NT2/D1 (cell line): ENCODE measurements around the gene PPP3CA.

Experiments
- DNase-seq: peaks from one replicate; pipeline ENCODE4 v3.0.0-alpha.2; 2011; ENCODE audit warnings: low read depth, low spot score
- H3K27me3 ChIP-seq: 2 replicates; pipeline ENCODE4 v1.6.0; 2011; ENCODE audit warnings: mild to moderate bottlenecking; ENCODE audit not compliant: insufficient read length, insufficient read depth
- H3K36me3 ChIP-seq: 2 replicates; pipeline ENCODE4 v1.6.1; 2011; ENCODE audit warnings: mild to moderate bottlenecking, low read length, mixed read lengths; ENCODE audit not compliant: insufficient read depth, insufficient read length
- H3K4me1 ChIP-seq: 2 replicates; pipeline ENCODE4 v1.5.1; 2011; ENCODE audit not compliant: insufficient read depth, insufficient read length
- H3K4me3 ChIP-seq: 2 replicates; pipeline ENCODE4 v1.5.1; 2011; ENCODE audit warnings: low read depth; ENCODE audit not compliant: insufficient read length
- H3K9ac ChIP-seq: 2 replicates; pipeline ENCODE4 v1.6.0; 2011; ENCODE audit warnings: low read depth; ENCODE audit not compliant: insufficient read length
- H3K9me3 ChIP-seq: 2 replicates; pipeline ENCODE4 v1.5.1; 2011; ENCODE audit warnings: mild to moderate bottlenecking, low read length; ENCODE audit not compliant: insufficient read depth
- SUZ12 ChIP-seq: IDR thresholded peaks from 2 replicates; pipeline ENCODE4 v1.6.1; 2011; ENCODE audit not compliant: insufficient read length, insufficient read depth; ENCODE audit errors: extremely low read depth
- YY1 ChIP-seq: IDR thresholded peaks from 2 replicates; pipeline ENCODE4 v1.6.1; 2011; ENCODE audit not compliant: insufficient read length, insufficient read depth
- ZNF274 ChIP-seq: IDR thresholded peaks from 2 replicates; pipeline ENCODE4 v1.6.1; 2011; ENCODE audit warnings: mild to moderate bottlenecking, low read depth, low read length

PPP3CA gene

GRCh38 chr4:100981447-100982204 is 365.7 kb downstream of the PPP3CA start:
- no peak overlapping the region for H3K9ac ChIP-seq
- no peaks in the 10 kb centered on the region for H3K36me3 ChIP-seq
- DNase-seq = no peak
- no peak overlapping the region for H3K4me3 ChIP-seq
- TF ChIP-seq SUZ12 (no peak), ZNF274 (no peak), YY1 (no peak)
- no peaks in the 10 kb centered on the region for H3K27me3 ChIP-seq
- no peaks in the 10 kb centered on the region for H3K4me1 ChIP-seq
- H3K9me3 ChIP-seq = no peaks in the 10 kb centered on the region

GRCh38 chr4:100979736-100980135 is 367.6 kb downstream of the PPP3CA start:
- TF ChIP-seq ZNF274 = no peak
- no peak for TF ChIP-seq YY1
- no peak for TF ChIP-seq SUZ12
- Histone ChIP-seq H3K9ac (no peak overlapping the region), H3K9me3 (no peaks in the 10 kb centered on the region), H3K36me3 (no peaks in the 10 kb centered on the region), H3K4me1 (no peaks in the 10 kb centered on the region), H3K27me3 (no peaks in the 10 kb centered on the region), H3K4me3 (no peak overlapping the region)
- no peak for DNase-seq

GRCh38 chr4:100977746-100978397 is 369.5 kb downstream of the PPP3CA start:
- no peaks in the 10 kb centered on the region for H3K27me3 ChIP-seq
- no peaks in the 10 kb centered on the region for H3K4me1 ChIP-seq
- no peaks in the 10 kb centered on the region for H3K36me3 ChIP-seq
- TF ChIP-seq YY1 (no peak), ZNF274 (no peak), SUZ12 (no peak)
- no peak overlapping the region for H3K4me3 ChIP-seq
- H3K9ac ChIP-seq = no peak overlapping the region
- H3K9me3 ChIP-seq = no peaks in the 10 kb centered on the region
- DNase-seq = no peak

- Histone ChIP-seq H3K4me3 (no peak overlapping the region), H3K9me3 (no peaks in the 10 kb centered on the region), H3K36me3 (no peaks in the 10 kb centered on the region), H3K9ac (no peak overlapping the region), H3K27me3 (no peaks in the 10 kb centered on the region), H3K4me1 (no peaks in the 10 kb centered on the region)
- TF ChIP-seq YY1 = no peak
- TF ChIP-seq ZNF274 = no peak
- no peak for TF ChIP-seq SUZ12
- DNase-seq = no peak
Observed at GRCh38 chr4:100977274-100977673, 370.1 kb downstream of the PPP3CA start.
